GM12878 (cell line): ENCODE results near the gene LPCAT3. TPM values are rescaled to one million over a fixed set of nuclear protein-coding genes. Genes with fewer than 3 reads are reported as not detected.

Experiments used
- ATAC-seq: fragments of 200-7000 bp; cut with Tn5 transposase; 3 replicates; pipeline ENCODE4 v1.9.1; 2020; ENCODE audit warnings: mild to moderate bottlenecking, moderate library complexity
- BruUV-seq: library from RNA; stranded (reverse); fragments of 400-500 nt; replicated peaks from 2 replicates; lab custom pipeline; 2021; lab: Mats Ljungman, UMichigan
- CTCF ChIA-PET: fragments of 300-600 bp; sonication (Branson Sonifier 250); formaldehyde crosslinking; extraction: SDS; loops from one replicate; lab custom pipeline; 2021; ENCODE audit warnings: inconsistent platforms; lab: Yijun Ruan, JAX
- POLR2A ChIA-PET: fragments of 350-600 bp; formaldehyde crosslinking; extraction: SDS; loops from one replicate; lab custom pipeline; 2021; ENCODE audit warnings: inconsistent platforms; lab: Charles Lee
- RAD21 ChIA-PET: fragments of 300-600 bp; sonication (Branson Sonifier 250); formaldehyde crosslinking; loops from one replicate; lab custom pipeline; 2023; ENCODE audit warnings: antibody characterized with exemption; ENCODE audit not compliant: unreplicated experiment; lab: Charles Lee
- SMC1A ChIA-PET: fragments of 300-600 bp; sonication (Branson Sonifier 250); formaldehyde crosslinking; loops from one replicate; lab custom pipeline; 2023; ENCODE audit not compliant: unreplicated experiment, uncharacterized antibody; lab: Charles Lee
- DNase-seq: peaks from one replicate; pipeline ENCODE4 v3.0.0-alpha.2; 2011; ENCODE audit warnings: low read depth, low spot score
- FAIRE-seq: peaks from 3 replicates; lab custom pipeline; 2011; peaks lifted over from hg19 to GRCh38; lab: Jason Lieb, UNC
- H2AFZ ChIP-seq: 2 replicates; pipeline ENCODE4 v1.6.0; 2011; ENCODE audit warnings: low read depth, low read length, control low read depth; ENCODE audit not compliant: control insufficient read depth
- H3K27ac ChIP-seq: 2 replicates; pipeline ENCODE4 v1.5.1; 2011; ENCODE audit warnings: control low read depth; ENCODE audit not compliant: control insufficient read depth, insufficient read depth
- H3K27me3 ChIP-seq, 2 experiments: replicated peaks in 1 of 2; 2 replicates each; pipeline versions ENCODE4 v1.6.0 to v1.6.1; 2011; ENCODE audit warnings: low read length in 1 of 2; ENCODE audit not compliant: control insufficient read depth in 2 of 2, insufficient read depth in 2 of 2
- H3K36me3 ChIP-seq, 2 experiments: 2 replicates each; pipeline ENCODE4 v1.5.1; 2011; ENCODE audit warnings: low read length in 1 of 2; ENCODE audit not compliant: control insufficient read depth in 2 of 2, insufficient read depth in 2 of 2
- H3K4me1 ChIP-seq: 2 replicates; pipeline ENCODE4 v1.6.1; 2011; ENCODE audit warnings: mild to moderate bottlenecking, low read length, moderate library complexity, mixed read lengths; ENCODE audit not compliant: control insufficient read depth, insufficient read depth
- H3K4me2 ChIP-seq: 2 replicates; pipeline ENCODE4 v1.6.0; 2011; ENCODE audit warnings: control low read depth; ENCODE audit not compliant: control insufficient read depth, insufficient read depth
- H3K4me3 ChIP-seq: fragments of 200-600 bp; sonication (generic); 2 replicates; pipeline ENCODE4 v1.5.1; 2016
- H3K79me2 ChIP-seq: 2 replicates; pipeline ENCODE4 v1.6.0; 2011; ENCODE audit warnings: low read length; ENCODE audit not compliant: control insufficient read depth, insufficient read depth
- H3K9ac ChIP-seq: 2 replicates; pipeline ENCODE4 v1.8.0; 2011; ENCODE audit warnings: low read length, control low read depth, mixed read lengths; ENCODE audit not compliant: control insufficient read depth, insufficient read depth
- H3K9me3 ChIP-seq: replicated peaks from 3 replicates; pipeline ENCODE4 v1.5.1; 2011; ENCODE audit warnings: mild to moderate bottlenecking, low read length; ENCODE audit not compliant: control insufficient read depth, insufficient read depth
- H4K20me1 ChIP-seq: 2 replicates; pipeline ENCODE4 v1.6.0; 2011; ENCODE audit not compliant: control insufficient read depth, insufficient read depth
- ATF3 ChIP-seq: IDR thresholded peaks from 2 replicates; pipeline ENCODE4 v1.6.1; 2011; ENCODE audit warnings: low read depth, mild to moderate bottlenecking, low read length, moderate library complexity, borderline replicate concordance; ENCODE audit errors: extremely low read depth
- BCL11A ChIP-seq: IDR thresholded peaks from 2 replicates; pipeline ENCODE4 v1.6.1; 2011; ENCODE audit warnings: low read depth, low read length
- BHLHE40 ChIP-seq, 2 experiments: fragments of 450-650 bp in 1 of 2; IDR thresholded peaks; 2 replicates each; pipeline ENCODE4 v1.6.1; 2011 to 2017; ENCODE audit warnings: low read depth in 2 of 2, borderline replicate concordance in 1 of 2, improper control_type of control experiment in 1 of 2, low read length in 1 of 2, mild to moderate bottlenecking in 1 of 2
- CHD2 ChIP-seq: IDR thresholded peaks from 2 replicates; pipeline ENCODE4 v1.6.1; 2011; ENCODE audit warnings: low read depth, low read length, improper control_type of control experiment, borderline replicate concordance
- EED ChIP-seq: sonication (generic); IDR thresholded peaks from 2 replicates; pipeline ENCODE4 v1.6.1; 2016; ENCODE audit warnings: antibody characterized with exemption, low read depth
- EZH2 ChIP-seq: IDR thresholded peaks from 2 replicates; pipeline ENCODE4 v1.6.1; 2012; ENCODE audit warnings: low read depth, mild to moderate bottlenecking, control low read depth, inconsistent platforms, low read length, borderline replicate concordance; ENCODE audit not compliant: control insufficient read depth
- FOXK2 ChIP-seq: fragments of 450-650 bp; IDR thresholded peaks from 2 replicates; pipeline ENCODE4 v1.6.1; 2017; ENCODE audit warnings: mild to moderate bottlenecking, moderate library complexity
- HDAC6 ChIP-seq: fragments of 200-600 bp; sonication (generic); IDR thresholded peaks from one replicate; pipeline ENCODE4 v1.8.0; 2017; ENCODE audit warnings: antibody characterized with exemption; ENCODE audit not compliant: unreplicated experiment
- HDGF ChIP-seq: fragments of 450-650 bp; IDR thresholded peaks from 2 replicates; pipeline ENCODE4 v1.6.1; 2016; ENCODE audit warnings: antibody characterized with exemption
- IKZF1 ChIP-seq: fragments of 450-650 bp; conservative IDR thresholded peaks from 2 replicates; pipeline ENCODE4 v1.6.1; 2017; ENCODE audit warnings: antibody characterized with exemption, mild to moderate bottlenecking
- JUNB ChIP-seq: IDR thresholded peaks from 2 replicates; pipeline ENCODE4 v1.6.1; 2016; ENCODE audit warnings: antibody characterized with exemption, mild to moderate bottlenecking
- MEF2B ChIP-seq: fragments of 450-650 bp; IDR thresholded peaks from 2 replicates; pipeline ENCODE4 v1.6.1; 2018; ENCODE audit warnings: mild to moderate bottlenecking, moderate library complexity; ENCODE audit not compliant: partially characterized antibody, poor library complexity, severe bottlenecking
- NFYB ChIP-seq: IDR thresholded peaks from 2 replicates; pipeline ENCODE4 v1.6.1; 2011; ENCODE audit warnings: low read depth, mild to moderate bottlenecking, low read length, improper control_type of control experiment, moderate library complexity; ENCODE audit not compliant: insufficient read depth
- POLR2A ChIP-seq: IDR thresholded peaks from 2 replicates; pipeline ENCODE4 v1.6.1; 2011; ENCODE audit warnings: low read depth, mild to moderate bottlenecking, low read length
- POLR2AphosphoS2 ChIP-seq: IDR thresholded peaks from 2 replicates; pipeline ENCODE4 v1.6.1; 2011; ENCODE audit warnings: low read depth, mild to moderate bottlenecking, low read length, improper control_type of control experiment, moderate library complexity
- RFX5 ChIP-seq: IDR thresholded peaks from 2 replicates; pipeline ENCODE4 v1.6.1; 2011; ENCODE audit warnings: low read depth, low read length, improper control_type of control experiment
- SIN3A ChIP-seq: IDR thresholded peaks from 2 replicates; pipeline ENCODE4 v1.6.1; 2012; ENCODE audit warnings: low read depth, low read length, improper control_type of control experiment
- ZBED1 ChIP-seq: IDR thresholded peaks from 2 replicates; pipeline ENCODE4 v1.6.1; 2016; ENCODE audit warnings: borderline replicate concordance
- ZBTB40 ChIP-seq: fragments of 450-650 bp; IDR thresholded peaks from 2 replicates; pipeline ENCODE4 v1.6.1; 2016; ENCODE audit warnings: mild to moderate bottlenecking, moderate library complexity, borderline replicate concordance
- WGBS: methylation state at CpG from one replicate; pipeline ENCODE4 v1.1.6; 2016; ENCODE audit warnings: low lambda C conversion rate; ENCODE audit not compliant: insufficient replicate concordance, insufficient coverage; ENCODE audit errors: missing lambda C conversion rate; 5-methylcytosine and 5-hydroxymethylcytosine counted together
- in situ Hi-C: fragments of 300-500 bp; cut with MboI; formaldehyde crosslinking; loops from 9 replicates; pipeline ENCODE4 v1.14.3; 2018; ENCODE audit warnings: mixed read lengths
- intact Hi-C: fragments of 100-400 bp; cut with micrococcal nuclease; formaldehyde crosslinking; loops from one replicate; pipeline ENCODE4 v1.14.2; 2022; ENCODE audit not compliant: unreplicated experiment
- polyA plus RNA-seq, 11 experiments: library from polyadenylated mRNA; depleted of rRNA in 4 of 11; unstranded in 6 of 11; stranded (reverse) in 5 of 11; fragments of >200 nt; fragmentation: Nextera tagmentation in 4 of 11; fragmentation: Illumina TruSeq in 1 of 11; extraction: Ambion mirVana in 4 of 11; extraction: Trizol in 1 of 11; gene quantifications; 1 replicate in 1 of 11; 2 replicates in 10 of 11; pipeline versions ENCODE4 v1.2.1 to v1.2.3, GENCODE V29; 2011 to 2016; ENCODE audit warnings: inconsistent platforms in 2 of 11, missing spikeins in 2 of 11, low read depth in 1 of 11
- total RNA-seq, 4 experiments: library from RNA; depleted of rRNA in 3 of 4; stranded (reverse); fragments of >200 nt in 3 of 4; fragmentation: Illumina TruSeq in 1 of 4; extraction: Trizol in 1 of 4; gene quantifications; 2 replicates each; pipeline versions ENCODE4 v1.2.1 to v1.2.3, GENCODE V29; 2013 to 2021

The LPCAT3 gene
- total and polyA plus RNA-seq, 10 of the 15 experiments (the other 5 are each of a cell fraction or from before 2014, with no cell fraction given): 2.6 to 48.3 (median 23.0) TPM

DNA sequence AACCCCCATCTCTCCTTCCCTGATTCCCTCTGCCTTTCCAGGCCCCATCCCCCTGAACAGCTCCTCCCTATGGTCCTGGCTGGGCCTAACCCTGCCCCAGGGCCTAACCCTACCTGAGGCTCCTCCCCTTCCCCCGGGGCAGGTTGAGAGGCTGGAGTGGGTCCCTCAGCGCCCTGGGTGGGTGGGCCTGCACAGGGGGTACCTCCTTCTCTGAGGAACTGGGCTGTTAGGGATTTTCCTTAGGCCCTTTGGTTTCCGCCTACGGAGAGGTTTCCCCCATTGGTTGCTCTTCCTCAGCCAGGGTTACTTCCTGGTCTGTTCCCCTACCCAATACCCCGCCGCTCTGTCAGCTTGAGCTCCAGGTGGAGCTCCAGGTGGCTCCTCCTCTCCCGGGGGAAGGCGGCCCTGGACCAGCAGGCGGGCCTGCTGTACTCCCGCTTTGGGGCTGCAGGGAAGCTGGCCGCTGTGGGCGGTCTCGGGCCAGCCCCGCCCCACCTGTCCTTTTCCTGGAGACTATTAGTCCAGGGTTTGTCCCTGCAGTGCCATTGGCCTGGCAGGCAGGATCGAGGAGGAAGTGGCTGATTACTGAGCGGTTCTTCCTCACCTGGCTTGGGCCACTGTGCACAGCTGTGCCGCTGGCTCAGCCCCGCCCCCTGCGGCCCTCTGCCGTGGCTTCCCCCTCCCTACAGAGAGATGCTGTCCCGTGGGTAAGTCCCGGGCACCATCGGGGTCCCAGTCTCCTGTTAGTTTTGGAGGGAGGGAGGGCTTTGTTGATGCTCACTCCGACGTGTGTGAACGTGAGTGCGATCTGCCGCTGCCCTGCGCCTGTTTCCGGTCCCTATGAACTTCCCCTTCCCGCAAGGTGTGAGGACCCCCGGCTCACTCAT, 72.0 kb downstream of the LPCAT3 start:
- ChIA-PET RAD21 (interaction anchor here (0.6 to 7.0 kb wide), 9 partner anchors 14 to 164 kb away, joined by 3 to 426 read pairs (median 5); partner anchors contain the start of genes C1RL and LPCAT3), CTCF (interaction anchor here (1.1 to 11.6 kb wide), 11 partner anchors 14 to 198 kb away, joined by 3 to 645 read pairs (median 11); partner anchors contain the start of genes C1R, C1RL, LPCAT3 and USP5), POLR2A (interaction anchor here (0.5 to 17.8 kb wide), 12 partner anchors 8 to 815 kb away, joined by 3 to 524 read pairs (median 6); partner anchors contain the start of genes C1RL, ENO2 and LPCAT3), SMC1A (interaction anchor here (0.6 to 11.6 kb wide), 9 partner anchors 14 to 166 kb away, joined by 3 to 395 read pairs (median 29); partner anchors contain the start of genes C1RL and ENO2)
- DNase-seq (peak; percentile 80), FAIRE-seq (no peak), ATAC-seq (peak; percentile 30)
- Histone ChIP-seq H3K27ac (peak overlapping the region; percentile 91), H3K4me1 (peaks cover 51% of the 10 kb centered on the region), H3K79me2 (peaks cover 46% of the 10 kb centered on the region), H3K27me3 (no peaks in the 10 kb centered on the region), H4K20me1 (no peaks in the 10 kb centered on the region), H3K36me3 (peaks cover 2 to 8% of the 10 kb centered on the region in 2 experiments; a peak in 2 of 4 replicates), H2AFZ (peak overlapping the region; percentile 30), H3K4me2 (peak overlapping the region; percentile 61), H3K9ac (peak overlapping the region; percentile 90), H3K9me3 (no peaks in the 10 kb centered on the region), H3K4me3 (peak overlapping the region; percentile 78)
- no TSS peak for BruUV-seq
- in situ Hi-C loops (no loop called here), intact Hi-C loops (no loop called here)
- 2% methylated on average over 31 of the region's 32 CpGs for WGBS
- TF ChIP-seq NFYB: 0 out of 2 replicates have a peak, but pooled peaks have one; percentile 33
- TF ChIP-seq CHD2: 0 out of 2 replicates have a peak, but pooled peaks have one; percentile 7
- no peak for TF ChIP-seq RFX5
- peak; percentile 58 to 67; a peak in 2 of 4 replicates for TF ChIP-seq BHLHE40 (IDR thresholded peaks at IDR 0.05; ENCODE audit: borderline replicate concordance in 1 of 2, low read depth in 2 of 2, low read length in 1 of 2)
- TF ChIP-seq MEF2B: peak; percentile 3
- TF ChIP-seq SIN3A: peak; percentile 20; the same call in 1 of the 2 replicates
- no peak for TF ChIP-seq EZH2
- no peak for TF ChIP-seq ATF3
- peak; percentile 52; the same call in 1 of the 2 replicates for TF ChIP-seq ZBED1
- TF ChIP-seq IKZF1: peak; percentile 93
- peak; percentile 5; the same call in 1 of the 2 replicates for TF ChIP-seq BCL11A
- TF ChIP-seq JUNB: no peak
- peak; percentile 16; the same call in 1 of the 2 replicates for TF ChIP-seq HDGF
- TF ChIP-seq POLR2AphosphoS2: peak; percentile 43
- TF ChIP-seq POLR2A: peak; percentile 67
- TF ChIP-seq ZBTB40: no peak
- no peak for TF ChIP-seq FOXK2
- peak; percentile 83 for TF ChIP-seq EED
- TF ChIP-seq HDAC6: no peak
